Uterus (tissue), 2 donors: ENCODE measurements around the gene ATPAF1.

Source experiments
- CTCF ChIP-seq, 4 experiments: fragments of 200-600 bp in 2 of 4; fragments of 450-650 bp in 2 of 4; sonication (generic) in 2 of 4; IDR thresholded peaks; one replicate each; pipeline ENCODE4 v1.5.1; 2016 to 2019; ENCODE audit warnings: antibody characterized with exemption in 4 of 4, mild to moderate bottlenecking in 2 of 4, moderate library complexity in 1 of 4
- POLR2A ChIP-seq, 2 donors: fragments of 450-650 bp; IDR thresholded peaks; one replicate each; pipeline ENCODE4 v1.6.1; 2016; ENCODE audit warnings: antibody characterized with exemption in 2 of 2, mild to moderate bottlenecking in 1 of 2, moderate library complexity in 1 of 2

GRCh38 chr1:46618754-46619415 lies 49.3 kb downstream of the ATPAF1 start:
- TF ChIP-seq CTCF (IDR thresholded peaks at IDR 0.05) (no peak), POLR2A (IDR thresholded peaks at IDR 0.05) (no peak)
